HEK293 (cell line): ENCODE results near the gene OR2F2.

Experiments used
- CTCF ChIA-PET: fragments of 350-600 bp; formaldehyde crosslinking; extraction: SDS; loops from one replicate; lab custom pipeline; 2021; ENCODE audit warnings: antibody characterized with exemption; lab: Yijun Ruan, JAX
- POLR2A ChIA-PET: fragments of 300-600 bp; formaldehyde crosslinking; extraction: SDS; loops from one replicate; lab custom pipeline; 2020; ENCODE audit warnings: antibody characterized with exemption, inconsistent platforms; lab: Yijun Ruan, JAX
- H3K27ac ChIP-seq: fragments of 200-500 bp; sonication (Bioruptor generic); 2 replicates; pipeline ENCODE4 v1.5.1; 2014; ENCODE audit warnings: low read depth, low read length, control low read depth, inconsistent platforms; ENCODE audit errors: extremely low read depth
- H3K36me3 ChIP-seq, 2 experiments: fragments of 200-500 bp in 1 of 2; sonication (Bioruptor generic) in 1 of 2; 1 replicate in 1 of 2; 2 replicates in 1 of 2; pipeline ENCODE4 v1.5.1; 2014 to 2017; ENCODE audit warnings: inconsistent platforms in 2 of 2, low read length in 2 of 2; ENCODE audit not compliant: control insufficient read depth in 2 of 2, insufficient read depth in 1 of 2
- H3K4me1 ChIP-seq: fragments of 200-500 bp; sonication (Bioruptor generic); 2 replicates; pipeline ENCODE4 v1.5.1; 2014; ENCODE audit warnings: mild to moderate bottlenecking, low read length, inconsistent platforms; ENCODE audit not compliant: control insufficient read depth, insufficient read depth
- H3K4me3 ChIP-seq: 2 replicates; pipeline ENCODE4 v1.5.1; 2011; ENCODE audit warnings: low read depth, mild to moderate bottlenecking, control low read depth, low read length, moderate library complexity
- H3K9me3 ChIP-seq: fragments of 200-500 bp; sonication (Bioruptor generic); 2 replicates; pipeline ENCODE4 v1.5.1; 2014; ENCODE audit warnings: low read depth, low read length, inconsistent platforms; ENCODE audit not compliant: control insufficient read depth, insufficient read depth
- FEZF1 ChIP-seq: fragments of 450-650 bp; formaldehyde crosslinking; IDR thresholded peaks from 2 replicates; pipeline ENCODE4 v1.5.1; 2016; ENCODE audit warnings: missing biosample characterization, missing genetic modification characterization
- HOXD13 ChIP-seq: sonication (generic); formaldehyde crosslinking; IDR thresholded peaks from 2 replicates; pipeline ENCODE4 v1.8.0; 2022; ENCODE audit warnings: missing genetic modification reagents, borderline replicate concordance
- INSM2 ChIP-seq: fragments of 450-650 bp; formaldehyde crosslinking; IDR thresholded peaks from 2 replicates; pipeline ENCODE4 v1.5.1; 2016; ENCODE audit warnings: missing biosample characterization, missing genetic modification characterization
- KLF17 ChIP-seq: fragments of 450-650 bp; formaldehyde crosslinking; IDR thresholded peaks from 2 replicates; pipeline ENCODE4 v1.5.1; 2016; ENCODE audit warnings: missing biosample characterization, missing genetic modification characterization
- SP2 ChIP-seq: fragments of 450-650 bp; formaldehyde crosslinking; IDR thresholded peaks from 2 replicates; pipeline ENCODE4 v1.5.1; 2016; ENCODE audit warnings: missing biosample characterization, missing genetic modification characterization
- YY2 ChIP-seq: fragments of 450-650 bp; formaldehyde crosslinking; IDR thresholded peaks from 2 replicates; pipeline ENCODE4 v1.5.1; 2016; ENCODE audit warnings: missing biosample characterization, missing genetic modification characterization
- ZNF280D ChIP-seq: fragments of 450-650 bp; formaldehyde crosslinking; IDR thresholded peaks from 2 replicates; pipeline ENCODE4 v1.5.1; 2016; ENCODE audit warnings: missing biosample characterization, missing genetic modification characterization
- ZNF518A ChIP-seq: fragments of 450-650 bp; formaldehyde crosslinking; conservative IDR thresholded peaks from 2 replicates; pipeline ENCODE4 v1.5.1; 2016; ENCODE audit warnings: low read depth, missing biosample characterization, missing genetic modification characterization
- ZNF558 ChIP-seq: fragments of 450-650 bp; formaldehyde crosslinking; IDR thresholded peaks from 2 replicates; pipeline ENCODE4 v1.5.1; 2016; ENCODE audit warnings: missing biosample characterization, missing genetic modification characterization
- ZNF623 ChIP-seq: fragments of 450-650 bp; formaldehyde crosslinking; IDR thresholded peaks from 2 replicates; pipeline ENCODE4 v1.5.1; 2016; ENCODE audit warnings: missing biosample characterization, missing genetic modification characterization
- ZNF629 ChIP-seq: fragments of 450-650 bp; formaldehyde crosslinking; IDR thresholded peaks from 2 replicates; pipeline ENCODE4 v1.5.1; 2017; ENCODE audit warnings: missing biosample characterization, missing genetic modification characterization
- ZNF670 ChIP-seq: fragments of 450-650 bp; formaldehyde crosslinking; IDR thresholded peaks from 2 replicates; pipeline ENCODE4 v1.5.1; 2016; ENCODE audit warnings: missing biosample characterization, missing genetic modification characterization, low read depth
- ZNF76 ChIP-seq: fragments of 450-650 bp; formaldehyde crosslinking; IDR thresholded peaks from 2 replicates; pipeline ENCODE4; 2016; ENCODE audit warnings: low read depth, missing biosample characterization, missing genetic modification characterization, borderline replicate concordance
- ZNF792 ChIP-seq: fragments of 450-650 bp; formaldehyde crosslinking; IDR thresholded peaks from 2 replicates; pipeline ENCODE4 v1.5.1; 2016; ENCODE audit warnings: missing biosample characterization, missing genetic modification characterization
- ZXDB ChIP-seq: fragments of 450-650 bp; formaldehyde crosslinking; IDR thresholded peaks from 2 replicates; pipeline ENCODE4 v1.5.1; 2016; ENCODE audit warnings: missing biosample characterization, missing genetic modification characterization

OR2F2 gene

GRCh38 chr7:143885951-143886350 is 49.1 kb upstream of the OR2F2 start:
- POLR2A ChIA-PET = no interaction called here
- CTCF ChIA-PET = interaction anchor here (0.5 to 0.8 kb wide), 2 partner anchors 144 to 506 kb away, joined by 4 to 6 read pairs; no protein-coding TSS in a partner anchor
- H3K4me3 ChIP-seq = no peak overlapping the region

GRCh38 chr7:143886826-143887477 is 48.1 kb upstream of the OR2F2 start:
- Histone ChIP-seq H3K4me3 (no peak overlapping the region), H3K9me3 (no peaks in the 10 kb centered on the region), H3K36me3 (peaks cover 0 to 16% of the 10 kb centered on the region in 2 experiments; a peak in 1 of 3 replicates), H3K27ac (no peak overlapping the region)
- CTCF ChIA-PET = no interaction called here
- no peak for TF ChIP-seq ZNF518A
- TF ChIP-seq, all 188 proteins: peak for 0
- POLR2A ChIA-PET = interaction anchor here (2.7 kb wide), 1 partner anchor 15 kb away, joined by 13 read pairs; the partner anchor contains the start of gene TCAF1
- no peaks in the 10 kb centered on the region for H3K4me1 ChIP-seq

More at GRCh38 chr7:143885951-143886350, 49.1 kb upstream of the OR2F2 start:
- peaks cover 0 to 16% of the 10 kb centered on the region in 2 experiments; a peak in 1 of 3 replicates for H3K36me3 ChIP-seq
- TF ChIP-seq HOXD13 (CRISPR knock-in tag) (no peak), YY2 (tag by site-specific recombination) (no peak), ZNF623 (tag by site-specific recombination) (no peak), KLF17 (tag by site-specific recombination) (no peak), ZNF670 (tag by site-specific recombination) (no peak), ZNF629 (tag by site-specific recombination) (no peak), FEZF1 (tag by site-specific recombination) (no peak), ZNF76 (no peak), INSM2 (tag by site-specific recombination) (no peak), SP2 (tag by site-specific recombination) (no peak), ZXDB (tag by site-specific recombination) (no peak), ZNF558 (tag by site-specific recombination) (no peak), ZNF792 (tag by site-specific recombination) (no peak), ZNF280D (tag by site-specific recombination) (no peak)
- TF ChIP-seq, all 188 proteins: peak for 0
- Histone ChIP-seq H3K9me3 (no peaks in the 10 kb centered on the region), H3K27ac (no peak overlapping the region), H3K4me1 (no peaks in the 10 kb centered on the region)
